ENCODE measurements around the gene SLC27A5. TPM values are rescaled to one million over a fixed set of nuclear protein-coding genes. Genes with fewer than 3 reads are reported as not detected.

The SLC27A5 gene
- total and polyA plus RNA-seq, 2 of the 13 experiments (the other 11 are each of a cell fraction or from before 2014, with no cell fraction given) = 30.3 to 40.2 TPM

DNA sequence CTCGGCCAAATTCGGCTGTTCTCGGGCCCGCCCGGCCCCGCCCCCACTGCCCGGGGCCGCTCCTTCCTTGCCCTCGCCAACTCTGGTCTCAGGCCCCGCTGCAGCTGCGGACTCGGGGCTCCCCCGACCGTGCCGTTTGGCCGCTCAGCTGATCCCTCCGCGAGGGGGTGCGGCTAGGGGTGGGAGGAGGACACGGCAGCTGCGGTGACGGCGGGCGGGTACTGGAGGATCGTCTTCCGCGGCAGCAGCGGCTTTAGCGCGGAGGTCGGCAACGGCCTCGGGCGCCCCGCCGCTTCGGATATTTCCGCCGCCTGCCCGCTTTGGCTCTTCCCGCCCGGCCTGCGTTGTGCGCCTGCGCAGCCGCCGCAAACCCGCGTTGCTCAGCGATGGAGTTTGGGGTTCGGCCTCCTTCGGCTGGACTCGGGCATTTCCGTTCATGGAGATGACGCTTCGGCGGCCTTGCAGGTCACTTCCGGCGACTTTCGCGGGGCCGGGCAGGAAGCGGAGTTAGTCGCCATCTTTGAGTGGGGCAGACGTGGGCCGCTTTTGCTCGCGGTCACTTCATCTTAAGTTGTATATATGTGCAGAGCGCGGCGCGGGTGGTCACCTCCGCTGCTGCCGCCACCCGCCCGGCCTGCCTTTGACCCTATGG, 47.0 kb upstream of the SLC27A5 start (continued):
- TF ChIP-seq, protein P1, sequence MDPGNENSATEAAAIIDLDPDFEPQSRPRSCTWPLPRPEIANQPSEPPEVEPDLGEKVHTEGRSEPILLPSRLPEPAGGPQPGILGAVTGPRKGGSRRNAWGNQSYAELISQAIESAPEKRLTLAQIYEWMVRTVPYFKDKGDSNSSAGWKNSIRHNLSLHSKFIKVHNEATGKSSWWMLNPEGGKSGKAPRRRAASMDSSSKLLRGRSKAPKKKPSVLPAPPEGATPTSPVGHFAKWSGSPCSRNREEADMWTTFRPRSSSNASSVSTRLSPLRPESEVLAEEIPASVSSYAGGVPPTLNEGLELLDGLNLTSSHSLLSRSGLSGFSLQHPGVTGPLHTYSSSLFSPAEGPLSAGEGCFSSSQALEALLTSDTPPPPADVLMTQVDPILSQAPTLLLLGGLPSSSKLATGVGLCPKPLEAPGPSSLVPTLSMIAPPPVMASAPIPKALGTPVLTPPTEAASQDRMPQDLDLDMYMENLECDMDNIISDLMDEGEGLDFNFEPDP (CRISPR knock-in tag; conservative IDR thresholded peaks at IDR 0.05) = no peak
- TF ChIP-seq SIN3B (IDR thresholded peaks at IDR 0.05; ENCODE audit: low read length) (no peak), ZFP36L2 (CRISPR knock-in tag; IDR thresholded peaks at IDR 0.05) (no peak), SMAD3 (CRISPR knock-in tag; IDR thresholded peaks at IDR 0.05) (no peak), ZSCAN31 (CRISPR knock-in tag; IDR thresholded peaks at IDR 0.05; ENCODE audit: low read depth) (peak; percentile 85; the same call in 1 of the 2 replicates), NR2F1 (CRISPR knock-in tag; IDR thresholded peaks at IDR 0.05) (no peak), HNRNPK (IDR thresholded peaks at IDR 0.05; ENCODE audit: low read depth, low read length, poor library complexity, severe bottlenecking) (peak; percentile 27), ZNF451 (CRISPR knock-in tag; IDR thresholded peaks at IDR 0.05) (peak; percentile 82), MAZ (IDR thresholded peaks at IDR 0.05; ENCODE audit: borderline replicate concordance, low read depth, low read length) (no peak), MAZ (CRISPR knock-in tag; IDR thresholded peaks at IDR 0.05; ENCODE audit: low read depth) (peak; percentile 79), HNRNPUL1 (IDR thresholded peaks at IDR 0.05; ENCODE audit: low read depth, low read length) (peak; percentile 64; the same call in 1 of the 2 replicates), RNF2 (conservative IDR thresholded peaks at IDR 0.05; ENCODE audit: low read depth) (peak; percentile 54; the same call in 1 of the 2 replicates), PAX8 (CRISPR knock-in tag; IDR thresholded peaks at IDR 0.05; ENCODE audit: borderline replicate concordance) (peak; percentile 77; the same call in 1 of the 2 replicates), HDAC2 (CRISPR knock-in tag; IDR thresholded peaks at IDR 0.05) (no peak), CBFB (CRISPR knock-in tag; IDR thresholded peaks at IDR 0.05) (no peak; the same call in 1 of the 2 replicates), KDM6A (CRISPR knock-in tag; IDR thresholded peaks at IDR 0.05; ENCODE audit: low read depth) (no peak)
- TF ChIP-seq, protein P2, sequence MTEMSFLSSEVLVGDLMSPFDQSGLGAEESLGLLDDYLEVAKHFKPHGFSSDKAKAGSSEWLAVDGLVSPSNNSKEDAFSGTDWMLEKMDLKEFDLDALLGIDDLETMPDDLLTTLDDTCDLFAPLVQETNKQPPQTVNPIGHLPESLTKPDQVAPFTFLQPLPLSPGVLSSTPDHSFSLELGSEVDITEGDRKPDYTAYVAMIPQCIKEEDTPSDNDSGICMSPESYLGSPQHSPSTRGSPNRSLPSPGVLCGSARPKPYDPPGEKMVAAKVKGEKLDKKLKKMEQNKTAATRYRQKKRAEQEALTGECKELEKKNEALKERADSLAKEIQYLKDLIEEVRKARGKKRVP (CRISPR knock-in tag; IDR thresholded peaks at IDR 0.05) = peak in 1 of 2 experiments; percentile 43; a peak in 2 of 4 replicates
- TF ChIP-seq, protein P3, sequence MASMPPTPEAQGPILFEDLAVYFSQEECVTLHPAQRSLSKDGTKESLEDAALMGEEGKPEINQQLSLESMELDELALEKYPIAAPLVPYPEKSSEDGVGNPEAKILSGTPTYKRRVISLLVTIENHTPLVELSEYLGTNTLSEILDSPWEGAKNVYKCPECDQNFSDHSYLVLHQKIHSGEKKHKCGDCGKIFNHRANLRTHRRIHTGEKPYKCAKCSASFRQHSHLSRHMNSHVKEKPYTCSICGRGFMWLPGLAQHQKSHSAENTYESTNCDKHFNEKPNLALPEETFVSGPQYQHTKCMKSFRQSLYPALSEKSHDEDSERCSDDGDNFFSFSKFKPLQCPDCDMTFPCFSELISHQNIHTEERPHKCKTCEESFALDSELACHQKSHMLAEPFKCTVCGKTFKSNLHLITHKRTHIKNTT (CRISPR knock-in tag; IDR thresholded peaks at IDR 0.05) = peak; percentile 63; the same call in 1 of the 2 replicates
- TF ChIP-seq, protein P4, sequence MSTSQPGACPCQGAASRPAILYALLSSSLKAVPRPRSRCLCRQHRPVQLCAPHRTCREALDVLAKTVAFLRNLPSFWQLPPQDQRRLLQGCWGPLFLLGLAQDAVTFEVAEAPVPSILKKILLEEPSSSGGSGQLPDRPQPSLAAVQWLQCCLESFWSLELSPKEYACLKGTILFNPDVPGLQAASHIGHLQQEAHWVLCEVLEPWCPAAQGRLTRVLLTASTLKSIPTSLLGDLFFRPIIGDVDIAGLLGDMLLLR (CRISPR knock-in tag; IDR thresholded peaks at IDR 0.05) = peak; percentile 64; the same call in 1 of the 2 replicates
- TF ChIP-seq, protein P5, sequence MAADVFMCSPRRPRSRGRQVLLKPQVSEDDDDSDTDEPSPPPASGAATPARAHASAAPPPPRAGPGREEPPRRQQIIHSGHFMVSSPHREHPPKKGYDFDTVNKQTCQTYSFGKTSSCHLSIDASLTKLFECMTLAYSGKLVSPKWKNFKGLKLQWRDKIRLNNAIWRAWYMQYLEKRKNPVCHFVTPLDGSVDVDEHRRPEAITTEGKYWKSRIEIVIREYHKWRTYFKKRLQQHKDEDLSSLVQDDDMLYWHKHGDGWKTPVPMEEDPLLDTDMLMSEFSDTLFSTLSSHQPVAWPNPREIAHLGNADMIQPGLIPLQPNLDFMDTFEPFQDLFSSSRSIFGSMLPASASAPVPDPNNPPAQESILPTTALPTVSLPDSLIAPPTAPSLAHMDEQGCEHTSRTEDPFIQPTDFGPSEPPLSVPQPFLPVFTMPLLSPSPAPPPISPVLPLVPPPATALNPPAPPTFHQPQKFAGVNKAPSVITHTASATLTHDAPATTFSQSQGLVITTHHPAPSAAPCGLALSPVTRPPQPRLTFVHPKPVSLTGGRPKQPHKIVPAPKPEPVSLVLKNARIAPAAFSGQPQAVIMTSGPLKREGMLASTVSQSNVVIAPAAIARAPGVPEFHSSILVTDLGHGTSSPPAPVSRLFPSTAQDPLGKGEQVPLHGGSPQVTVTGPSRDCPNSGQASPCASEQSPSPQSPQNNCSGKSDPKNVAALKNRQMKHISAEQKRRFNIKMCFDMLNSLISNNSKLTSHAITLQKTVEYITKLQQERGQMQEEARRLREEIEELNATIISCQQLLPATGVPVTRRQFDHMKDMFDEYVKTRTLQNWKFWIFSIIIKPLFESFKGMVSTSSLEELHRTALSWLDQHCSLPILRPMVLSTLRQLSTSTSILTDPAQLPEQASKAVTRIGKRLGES (CRISPR knock-in tag; IDR thresholded peaks at IDR 0.05; ENCODE audit: borderline replicate concordance) = no peak
- TF ChIP-seq, protein P6, sequence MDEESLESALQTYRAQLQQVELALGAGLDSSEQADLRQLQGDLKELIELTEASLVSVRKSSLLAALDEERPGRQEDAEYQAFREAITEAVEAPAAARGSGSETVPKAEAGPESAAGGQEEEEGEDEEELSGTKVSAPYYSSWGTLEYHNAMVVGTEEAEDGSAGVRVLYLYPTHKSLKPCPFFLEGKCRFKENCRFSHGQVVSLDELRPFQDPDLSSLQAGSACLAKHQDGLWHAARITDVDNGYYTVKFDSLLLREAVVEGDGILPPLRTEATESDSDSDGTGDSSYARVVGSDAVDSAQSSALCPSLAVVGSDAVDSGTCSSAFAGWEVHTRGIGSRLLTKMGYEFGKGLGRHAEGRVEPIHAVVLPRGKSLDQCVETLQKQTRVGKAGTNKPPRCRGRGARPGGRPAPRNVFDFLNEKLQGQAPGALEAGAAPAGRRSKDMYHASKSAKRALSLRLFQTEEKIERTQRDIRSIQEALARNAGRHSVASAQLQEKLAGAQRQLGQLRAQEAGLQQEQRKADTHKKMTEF (CRISPR knock-in tag; IDR thresholded peaks at IDR 0.05) = peak; percentile 85; the same call in 1 of the 2 replicates

Measured in HepG2 (cell line).